H1 (cell line): ENCODE results near the gene SERHL2. TPM values are rescaled to one million over a fixed set of nuclear protein-coding genes. Genes with fewer than 3 reads are reported as not detected.

ENCODE experiments used
- CTCF ChIA-PET: fragments of 300-600 bp; sonication (Branson Sonifier 250); formaldehyde crosslinking; loops from one replicate; lab custom pipeline; 2021; ENCODE audit not compliant: partially characterized antibody; lab: Charles Lee
- POLR2A ChIA-PET: fragments of 300-600 bp; sonication (Branson Sonifier 250); formaldehyde crosslinking; loops from one replicate; lab custom pipeline; 2021; ENCODE audit warnings: inconsistent platforms; ENCODE audit not compliant: partially characterized antibody; lab: Charles Lee
- DNase-seq, 2 experiments: peaks; one replicate each; pipeline versions ENCODE4 v3.0.0 to v3.0.0-alpha.2; 2010 to 2022; ENCODE audit warnings: low spot score in 2 of 2, low read depth in 1 of 2, mixed read lengths in 1 of 2
- FAIRE-seq: peaks from 2 replicates; lab custom pipeline; 2011; peaks lifted over from hg19 to GRCh38; lab: Jason Lieb, UNC
- H2AFZ ChIP-seq: 2 replicates; pipeline ENCODE4 v1.8.1; 2012; ENCODE audit warnings: low read length, inconsistent platforms
- H2AK5ac ChIP-seq: 2 replicates; pipeline ENCODE4 v1.6.1; 2013; ENCODE audit warnings: low read depth, low read length
- H2BK120ac ChIP-seq: replicated peaks from 2 replicates; pipeline ENCODE3; 2013; ENCODE audit warnings: low read depth, low read length, inconsistent platforms
- H2BK12ac ChIP-seq: 2 replicates; pipeline ENCODE4 v1.6.1; 2013; ENCODE audit warnings: low read depth, low read length
- H2BK15ac ChIP-seq: 2 replicates; pipeline ENCODE4 v1.6.1; 2013; ENCODE audit warnings: low read length
- H2BK20ac ChIP-seq: 2 replicates; pipeline ENCODE4 v1.6.1; 2013; ENCODE audit warnings: low read length
- H2BK5ac ChIP-seq: 2 replicates; pipeline ENCODE4 v1.6.1; 2013; ENCODE audit warnings: low read depth, low read length
- H3K14ac ChIP-seq: 2 replicates; pipeline ENCODE4 v1.6.1; 2013; ENCODE audit warnings: inconsistent platforms; ENCODE audit not compliant: insufficient read length
- H3K18ac ChIP-seq: 2 replicates; pipeline ENCODE4 v1.6.1; 2013; ENCODE audit warnings: low read length; ENCODE audit errors: extremely low read depth
- H3K23ac ChIP-seq: 2 replicates; pipeline ENCODE4 v1.6.1; 2013; ENCODE audit warnings: inconsistent platforms; ENCODE audit not compliant: insufficient read length
- H3K23me2 ChIP-seq: 2 replicates; pipeline ENCODE4 v1.6.1; 2013; ENCODE audit warnings: low read depth, low read length
- H3K27ac ChIP-seq: 2 replicates; pipeline ENCODE4 v1.6.1; 2011; ENCODE audit warnings: low read depth, low read length, inconsistent platforms
- H3K27me3 ChIP-seq, 4 experiments: replicated peaks in 1 of 4; 1 replicate in 1 of 4; 2 replicates in 3 of 4; pipeline versions ENCODE4 v1.6.1 to v1.8.1; 2011 to 2013; ENCODE audit warnings: low read length in 3 of 4, mild to moderate bottlenecking in 3 of 4, inconsistent platforms in 2 of 4, mixed read lengths in 2 of 4, moderate library complexity in 1 of 4; ENCODE audit not compliant: control insufficient read depth in 3 of 4, insufficient read depth in 3 of 4; ENCODE audit errors: extremely low read depth in 1 of 4
- H3K36me3 ChIP-seq, 4 experiments: 2 replicates each; pipeline versions ENCODE4 v1.6.1 to v1.8.1; 2011 to 2013; ENCODE audit warnings: mild to moderate bottlenecking in 4 of 4, low read length in 3 of 4, moderate library complexity in 2 of 4, control low read depth in 1 of 4, inconsistent platforms in 1 of 4; ENCODE audit not compliant: insufficient read depth in 4 of 4, control insufficient read depth in 2 of 4
- H3K4ac ChIP-seq: replicated peaks from 2 replicates; pipeline ENCODE3; 2013; ENCODE audit warnings: low read length, low read depth, mixed read lengths, inconsistent platforms; ENCODE audit not compliant: insufficient read length
- H3K4me1 ChIP-seq, 4 experiments: replicated peaks in 1 of 4; 1 replicate in 1 of 4; 2 replicates in 3 of 4; pipeline versions ENCODE4 v1.6.1 to v1.8.1; 2011 to 2013; ENCODE audit warnings: low read length in 3 of 4, inconsistent platforms in 2 of 4, mixed read lengths in 1 of 4; ENCODE audit not compliant: insufficient read depth in 4 of 4, control insufficient read depth in 3 of 4
- H3K4me2 ChIP-seq, 2 experiments: 2 replicates each; pipeline versions ENCODE4 v1.6.1 to v1.8.1; 2011 to 2013; ENCODE audit warnings: low read depth in 2 of 2, low read length in 2 of 2, control low read depth in 1 of 2, inconsistent platforms in 1 of 2, mild to moderate bottlenecking in 1 of 2; ENCODE audit not compliant: insufficient read depth in 1 of 2
- H3K4me3 ChIP-seq, 4 experiments: fragments of 200-600, 300-600 bp in 1 of 4; sonication (generic), shearing (Covaris generic), sonication (Bioruptor Twin) in 1 of 4; 2 replicates each; pipeline versions ENCODE4 v1.5.1 to v1.8.1; 2011 to 2016; ENCODE audit warnings: low read length in 4 of 4, low read depth in 3 of 4, control low read depth in 2 of 4, inconsistent platforms in 2 of 4, mild to moderate bottlenecking in 2 of 4, mixed read lengths in 1 of 4, moderate library complexity in 1 of 4; ENCODE audit not compliant: insufficient read depth in 2 of 4; ENCODE audit errors: extremely low read depth in 1 of 4
- H3K56ac ChIP-seq: replicated peaks from 2 replicates; pipeline ENCODE3; 2013; ENCODE audit warnings: low read depth, mild to moderate bottlenecking, mixed read lengths, low read length, inconsistent platforms; ENCODE audit not compliant: insufficient read length
- H3K79me1 ChIP-seq: 2 replicates; pipeline ENCODE4 v1.6.1; 2013; ENCODE audit warnings: low read depth, low read length, control low read depth
- H3K79me2 ChIP-seq, 2 experiments: 2 replicates each; pipeline versions ENCODE4 v1.6.1 to v1.8.1; 2012 to 2013; ENCODE audit warnings: low read length in 2 of 2, mild to moderate bottlenecking in 2 of 2, inconsistent platforms in 1 of 2; ENCODE audit not compliant: insufficient read depth in 2 of 2, control insufficient read depth in 1 of 2
- H3K9ac ChIP-seq, 4 experiments: replicated peaks in 1 of 4; 1 replicate in 1 of 4; 2 replicates in 3 of 4; pipeline versions ENCODE4 v1.6.1 to v1.8.1; 2011 to 2013; ENCODE audit warnings: low read depth in 3 of 4, low read length in 3 of 4, control low read depth in 2 of 4, mild to moderate bottlenecking in 2 of 4, moderate library complexity in 2 of 4, inconsistent platforms in 1 of 4; ENCODE audit errors: extremely low read depth in 1 of 4
- H3K9me3 ChIP-seq, 2 experiments: 2 replicates each; pipeline versions ENCODE4 v1.6.1 to v1.8.1; 2012 to 2013; ENCODE audit warnings: mild to moderate bottlenecking in 2 of 2, moderate library complexity in 2 of 2, control low read depth in 1 of 2, inconsistent platforms in 1 of 2, low read depth in 1 of 2, low read length in 1 of 2, mixed read lengths in 1 of 2; ENCODE audit not compliant: insufficient read depth in 2 of 2
- H4K20me1 ChIP-seq, 2 experiments: replicated peaks in 1 of 2; 2 replicates each; pipeline versions ENCODE3 to v1.8.1; 2011 to 2013; ENCODE audit warnings: inconsistent platforms in 2 of 2, low read length in 2 of 2, mild to moderate bottlenecking in 1 of 2; ENCODE audit not compliant: insufficient read depth in 2 of 2, control insufficient read depth in 1 of 2
- H4K5ac ChIP-seq: 2 replicates; pipeline ENCODE4 v1.6.1; 2013; ENCODE audit warnings: low read length, low read depth, mixed read lengths, inconsistent platforms; ENCODE audit not compliant: insufficient read length
- H4K8ac ChIP-seq: 2 replicates; pipeline ENCODE4 v1.8.0; 2013; ENCODE audit warnings: mild to moderate bottlenecking, moderate library complexity, low read length, inconsistent platforms; ENCODE audit not compliant: insufficient read depth; ENCODE audit errors: extremely low read depth
- H4K91ac ChIP-seq: replicated peaks from 2 replicates; pipeline ENCODE3; 2013; ENCODE audit warnings: low read length, mixed read lengths, inconsistent platforms; ENCODE audit not compliant: insufficient read length
- BRCA1 ChIP-seq: IDR thresholded peaks from 2 replicates; pipeline ENCODE4 v1.6.1; 2012; ENCODE audit warnings: low read depth, low read length, improper control_type of control experiment
- JUND ChIP-seq: IDR thresholded peaks from 2 replicates; pipeline ENCODE4 v1.6.1; 2011; ENCODE audit warnings: mild to moderate bottlenecking, improper control_type of control experiment, low read length
- NANOG ChIP-seq: IDR thresholded peaks from 2 replicates; pipeline ENCODE4 v1.6.1; 2011; ENCODE audit warnings: low read length, low read depth, mild to moderate bottlenecking, inconsistent platforms; ENCODE audit not compliant: insufficient read depth, poor library complexity, severe bottlenecking
- NRF1 ChIP-seq: IDR thresholded peaks from 2 replicates; pipeline ENCODE4 v1.6.1; 2011; ENCODE audit warnings: mild to moderate bottlenecking, low read depth, low read length, improper control_type of control experiment
- PHF8 ChIP-seq: fragments of 200-600 bp; sonication (generic); conservative IDR thresholded peaks from 2 replicates; pipeline ENCODE4 v1.7.1; 2012; ENCODE audit warnings: low read depth, mild to moderate bottlenecking, inconsistent platforms, low read length, moderate library complexity
- SP2 ChIP-seq: IDR thresholded peaks from 2 replicates; pipeline ENCODE4 v1.6.1; 2012; ENCODE audit warnings: mild to moderate bottlenecking, low read length, inconsistent platforms
- WGBS, 2 experiments: shearing (Covaris generic) in 1 of 2; methylation state at CpG; one replicate each; pipeline versions ENCODE4 v1.1.6 to v1.1.7; 2013 to 2015; ENCODE audit warnings: low lambda C conversion rate in 2 of 2, mixed read lengths in 2 of 2, inconsistent platforms in 1 of 2, low coverage in 1 of 2, missing lambda C conversion rate in 1 of 2; ENCODE audit not compliant: insufficient replicate concordance in 2 of 2, insufficient coverage in 1 of 2, insufficient read length in 1 of 2; ENCODE audit errors: extremely low coverage in 1 of 2, missing lambda C conversion rate in 1 of 2; 5-methylcytosine and 5-hydroxymethylcytosine counted together
- polyA plus RNA-seq, 7 experiments: library from polyadenylated mRNA; depleted of rRNA in 3 of 7; stranded (reverse) in 5 of 7; unstranded in 2 of 7; fragments of >200 nt in 5 of 7; fragments of 200-250 nt in 2 of 7; gene quantifications; 1 replicate in 5 of 7; 2 replicates in 1 of 7; 4 replicates in 1 of 7; pipeline versions ENCODE4 v1.2.1 to v1.2.3, GENCODE V29; 2011 to 2013; ENCODE audit warnings: missing spikeins in 2 of 7, mixed read lengths in 2 of 7
- total RNA-seq: library from RNA; stranded (reverse); fragmentation: NEBNext Ultra II Directional; extraction: Animal tissue kit (Norgen Biotek cat#: 25700); gene quantifications from 2 replicates; pipeline ENCODE4 v1.2.1, GENCODE V29; 2021

The SERHL2 gene
- total and polyA plus RNA-seq, 2 of the 8 experiments (the other 6 are each of a cell fraction or from before 2014, with no cell fraction given), result 0.91 TPM; not detected in 1

DNA sequence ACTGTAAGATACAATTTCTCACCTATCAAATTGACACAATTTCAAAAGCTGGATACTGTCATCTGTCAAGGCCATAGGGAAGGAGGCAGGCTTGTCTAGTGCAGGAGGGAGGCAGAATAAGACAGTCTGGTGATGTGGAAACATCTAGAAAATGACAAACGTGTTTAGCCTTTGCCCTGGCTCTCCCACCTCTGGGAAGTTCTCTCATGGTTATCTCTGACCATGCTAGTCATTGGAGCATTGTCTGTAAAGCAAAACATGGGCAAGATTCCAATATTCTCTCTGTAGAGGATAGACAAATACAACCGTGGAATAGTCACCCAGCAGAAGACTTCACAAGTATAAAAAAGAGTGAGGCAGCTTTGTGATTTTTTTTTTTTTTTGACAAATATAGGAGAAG, 9.1 kb upstream of the SERHL2 start:
- Histone ChIP-seq H3K9ac (no peak overlapping the region), H3K18ac (no peak overlapping the region), H2BK5ac (no peak overlapping the region), H3K9me3 (no peaks in the 10 kb centered on the region), H4K20me1 (no peaks in the 10 kb centered on the region), H3K4me1 (0 out of 7 replicates have a peak, but pooled peaks cover 0 to 4% (median 2%) of the 10 kb centered on the region in 4 experiments), H2BK120ac (no peak overlapping the region), H2AK5ac (no peak overlapping the region), H3K27me3 (no peaks in the 10 kb centered on the region; a peak in 1 of 7 replicates), H4K8ac (no peak overlapping the region), H3K4ac (no peak overlapping the region), H2BK20ac (no peak overlapping the region), H4K91ac (no peak overlapping the region), H2AFZ (no peak overlapping the region), H3K27ac (no peak overlapping the region), H3K23me2 (no peaks in the 10 kb centered on the region), H2BK15ac (no peak overlapping the region), H3K14ac (no peak overlapping the region), H3K23ac (no peak overlapping the region), H3K4me3 (no peak overlapping the region), H3K56ac (no peak overlapping the region), H3K36me3 (no peaks in the 10 kb centered on the region), H2BK12ac (no peak overlapping the region), H3K4me2 (no peak overlapping the region), H3K79me1 (no peaks in the 10 kb centered on the region), H4K5ac (no peak overlapping the region), H3K79me2 (no peaks in the 10 kb centered on the region)
- ChIA-PET POLR2A (interaction anchor here (0.6 to 0.9 kb wide), 2 partner anchors 70 to 773 kb away, joined by 3 to 6 read pairs; partner anchors contain the start of gene POLDIP3), CTCF (interaction anchor here (0.7 to 1.3 kb wide), 5 partner anchors 18 to 427 kb away, joined by 3 to 5 read pairs (median 3); no protein-coding TSS in a partner anchor)
- DNase-seq, result no peak
- no peak for FAIRE-seq
- WGBS, 2 experiments, result 73% methylated on average over 2 of the region's 2 CpGs; no CpG with 5 or more reads in 1 of the 2 experiments
- TF ChIP-seq NANOG, result no peak
- no peak for TF ChIP-seq NRF1
- no peak for TF ChIP-seq SP2
- no peak for TF ChIP-seq PHF8
- no peak for TF ChIP-seq BRCA1
- no peak for TF ChIP-seq JUND
